NT2/D1 (cell line): ENCODE results near the gene ABT1.

Source experiments
- SUZ12 ChIP-seq: IDR thresholded peaks from 2 replicates; pipeline ENCODE4 v1.6.1; 2011; ENCODE audit not compliant: insufficient read length, insufficient read depth; ENCODE audit errors: extremely low read depth
- ZNF274 ChIP-seq: IDR thresholded peaks from 2 replicates; pipeline ENCODE4 v1.6.1; 2011; ENCODE audit warnings: mild to moderate bottlenecking, low read depth, low read length

- no peak for TF ChIP-seq SUZ12
- TF ChIP-seq ZNF274, result no peak
Measured at GRCh38 chr6:26646074-26646473, 49.3 kb downstream of the ABT1 start.
